Lung (tissue), 12 donors: ENCODE data around the gene DTYMK. TPM values are rescaled to one million over a fixed set of nuclear protein-coding genes. Genes with fewer than 3 reads are reported as not detected.

Source experiments
- ATAC-seq: fragments of 200-7000 bp; cut with Tn5 transposase; one replicate; pipeline ENCODE4 v1.9.1; 2020; ENCODE audit warnings: moderate number of reproducible peaks; ENCODE audit not compliant: insufficient read depth, low FRiP score
- DNase-seq, 3 donors: peaks; one replicate each; pipeline ENCODE4 v3.0.0-alpha.2; 2013 to 2017
- H3K27ac ChIP-seq, 2 donors: one replicate each; pipeline ENCODE4 v1.5.1; 2013; ENCODE audit warnings: mild to moderate bottlenecking in 2 of 2, moderate library complexity in 2 of 2, control low read depth in 1 of 2, inconsistent platforms in 1 of 2, low read depth in 1 of 2, low read length in 1 of 2
- H3K27me3 ChIP-seq, 3 donors: one replicate each; pipeline ENCODE4 v1.5.1; 2013; ENCODE audit warnings: low read length in 2 of 3; ENCODE audit not compliant: control insufficient read depth in 3 of 3, insufficient read depth in 3 of 3
- H3K36me3 ChIP-seq, 4 donors: one replicate each; pipeline ENCODE4 v1.5.1; 2013; ENCODE audit warnings: low read length in 4 of 4, mild to moderate bottlenecking in 1 of 4, moderate library complexity in 1 of 4; ENCODE audit not compliant: control insufficient read depth in 4 of 4, insufficient read depth in 4 of 4
- H3K4me1 ChIP-seq, 5 donors: one replicate each; pipeline ENCODE4 v1.5.1; 2013; ENCODE audit warnings: low read length in 5 of 5, mild to moderate bottlenecking in 2 of 5, moderate library complexity in 1 of 5; ENCODE audit not compliant: control insufficient read depth in 5 of 5, insufficient read depth in 5 of 5
- H3K4me3 ChIP-seq: one replicate; pipeline ENCODE4 v1.5.1; 2013; ENCODE audit warnings: mild to moderate bottlenecking, control low read depth, moderate library complexity
- H3K9ac ChIP-seq, 2 donors: one replicate each; pipeline ENCODE4 v1.5.1; 2013; ENCODE audit warnings: low read length in 2 of 2, control low read depth in 1 of 2; ENCODE audit not compliant: insufficient read depth in 1 of 2
- H3K9me3 ChIP-seq, 4 donors: one replicate each; pipeline ENCODE4 v1.5.1; 2013; ENCODE audit warnings: low read length in 3 of 4, mild to moderate bottlenecking in 1 of 4, moderate library complexity in 1 of 4; ENCODE audit not compliant: control insufficient read depth in 4 of 4, insufficient read depth in 3 of 4
- WGBS, 2 donors: extraction: QIAGEN DNeasy Blood & Tissue Kit; methylation state at CpG; one replicate each; pipeline ENCODE4 v1.1.7; 2013; 5-methylcytosine and 5-hydroxymethylcytosine counted together
- polyA plus RNA-seq, 2 donors: library from polyadenylated mRNA; stranded (reverse); fragments of 200-250 nt; gene quantifications; one replicate each; pipeline ENCODE4 v1.2.1, GENCODE V29; 2013
- total RNA-seq, 2 donors: library from RNA; depleted of rRNA in 1 of 2; stranded (reverse); fragments of >200 nt in 1 of 2; gene quantifications; one replicate each; pipeline ENCODE4 v1.2.1, GENCODE V29; 2014 to 2021
- TF ChIP-seq, protein P1 (sequence below): IDR thresholded peaks from 2 replicates; pipeline ENCODE4 v1.5.1; 2012; ENCODE audit warnings: mild to moderate bottlenecking; ENCODE audit errors: control extremely low read depth, extremely low read depth
- donor health status: control.
- donor health status: control.
- donor health status: Bipolar disorder and iron deficiency.
- donor health status: healthy.
- donor health status: DM: yes; HTN: yes; CAD: no.

The DTYMK gene
- total and polyA plus RNA-seq, 4 donors, result 15.6 to 24.3 (median 19.7) TPM

- Histone ChIP-seq H3K9ac (no peak overlapping the region), H3K27ac (no peak overlapping the region), H3K9me3 (no peaks in the 10 kb centered on the region), H3K36me3 (peaks cover 0 to 14% (median 4%) of the 10 kb centered on the region in 4 donors), H3K27me3 (no peaks in the 10 kb centered on the region), H3K4me1 (peaks cover 0 to 3% (median 0%) of the 10 kb centered on the region in 5 donors), H3K4me3 (no peak overlapping the region)
- TF ChIP-seq, protein P1, sequence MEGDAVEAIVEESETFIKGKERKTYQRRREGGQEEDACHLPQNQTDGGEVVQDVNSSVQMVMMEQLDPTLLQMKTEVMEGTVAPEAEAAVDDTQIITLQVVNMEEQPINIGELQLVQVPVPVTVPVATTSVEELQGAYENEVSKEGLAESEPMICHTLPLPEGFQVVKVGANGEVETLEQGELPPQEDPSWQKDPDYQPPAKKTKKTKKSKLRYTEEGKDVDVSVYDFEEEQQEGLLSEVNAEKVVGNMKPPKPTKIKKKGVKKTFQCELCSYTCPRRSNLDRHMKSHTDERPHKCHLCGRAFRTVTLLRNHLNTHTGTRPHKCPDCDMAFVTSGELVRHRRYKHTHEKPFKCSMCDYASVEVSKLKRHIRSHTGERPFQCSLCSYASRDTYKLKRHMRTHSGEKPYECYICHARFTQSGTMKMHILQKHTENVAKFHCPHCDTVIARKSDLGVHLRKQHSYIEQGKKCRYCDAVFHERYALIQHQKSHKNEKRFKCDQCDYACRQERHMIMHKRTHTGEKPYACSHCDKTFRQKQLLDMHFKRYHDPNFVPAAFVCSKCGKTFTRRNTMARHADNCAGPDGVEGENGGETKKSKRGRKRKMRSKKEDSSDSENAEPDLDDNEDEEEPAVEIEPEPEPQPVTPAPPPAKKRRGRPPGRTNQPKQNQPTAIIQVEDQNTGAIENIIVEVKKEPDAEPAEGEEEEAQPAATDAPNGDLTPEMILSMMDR, result no peak
- WGBS, 2 donors, result 93 to 94% methylated on average over 6 of the region's 6 CpGs
- DNase-seq (no peak), ATAC-seq (no peak)
Measured at GRCh38 chr2:241729868-241730267, 43.3 kb upstream of the DTYMK start.

- Histone ChIP-seq H3K27me3 (no peaks in the 10 kb centered on the region), H3K4me3 (no peak overlapping the region), H3K4me1 (no peaks in the 10 kb centered on the region), H3K9ac (no peak overlapping the region), H3K9me3 (no peaks in the 10 kb centered on the region), H3K36me3 (peaks cover 3 to 21% (median 10%) of the 10 kb centered on the region in 4 donors), H3K27ac (no peak overlapping the region)
- WGBS, 2 donors, result 82 to 97% methylated on average over 19 of the region's 19 CpGs
- TF ChIP-seq, protein P1, result no peak
- ATAC-seq (no peak), DNase-seq (no peak)
Measured at GRCh38 chr2:241728627-241729026, 42.0 kb upstream of the DTYMK start.

DNA sequence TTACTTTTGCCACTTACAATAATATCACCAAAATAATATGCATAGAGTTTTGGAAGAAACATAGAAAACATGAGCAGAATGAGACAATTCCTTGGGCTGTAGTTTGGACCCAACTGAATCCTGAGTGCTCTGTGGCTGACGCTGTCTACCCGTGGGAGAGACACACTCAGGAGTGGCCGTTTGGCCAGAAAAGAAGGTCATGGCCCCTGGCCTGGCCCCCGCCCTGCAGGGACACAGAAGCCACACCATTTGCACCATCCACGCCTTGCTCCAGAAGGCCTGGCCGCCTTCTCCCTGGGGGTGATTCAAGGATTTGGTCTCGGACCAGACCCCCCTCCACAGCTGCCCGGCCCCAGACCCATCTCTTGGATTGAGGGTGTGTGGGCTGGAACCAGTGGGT lies 41.4 kb upstream of the DTYMK start:
- no peaks in the 10 kb centered on the region for H3K4me1 ChIP-seq
- TF ChIP-seq, protein P1, result no peak
- peaks cover 0 to 5% (median 1%) of the 10 kb centered on the region in 4 donors for H3K9me3 ChIP-seq
- 91 to 97% methylated on average over 8 of the region's 8 CpGs for WGBS, 2 donors
- ATAC-seq (no peak), DNase-seq (no peak)
- H3K27me3 ChIP-seq, result no peaks in the 10 kb centered on the region
- peaks cover 3 to 24% (median 16%) of the 10 kb centered on the region in 4 donors for H3K36me3 ChIP-seq
- H3K9ac ChIP-seq, result no peak overlapping the region
- no peak overlapping the region for H3K27ac ChIP-seq
- no peak overlapping the region for H3K4me3 ChIP-seq

DNA sequence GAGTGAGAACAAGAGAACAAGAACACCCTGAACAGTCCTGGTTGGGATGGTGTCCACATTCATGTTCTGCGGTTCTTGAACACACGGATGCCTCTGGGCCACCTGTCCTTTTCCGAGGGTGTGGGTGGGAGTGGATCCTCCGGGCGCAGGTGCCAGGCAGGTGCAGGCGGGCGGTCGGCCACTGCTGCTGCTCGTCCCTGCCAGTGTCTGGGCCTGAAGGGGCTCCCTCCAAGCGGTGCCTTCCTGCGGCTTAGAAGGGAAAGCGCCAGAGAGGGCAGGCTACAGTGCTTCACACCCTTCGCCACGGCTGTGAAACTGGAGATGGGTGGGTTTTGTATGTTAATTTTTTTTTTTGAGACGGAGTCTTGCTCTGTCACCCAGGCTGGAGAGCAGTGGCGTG lies 39.8 kb upstream of the DTYMK start:
- TF ChIP-seq, protein P1, result no peak
- H3K4me1 ChIP-seq, result no peaks in the 10 kb centered on the region
- H3K4me3 ChIP-seq, result no peak overlapping the region
- H3K9me3 ChIP-seq, result peaks cover 0 to 7% (median 3%) of the 10 kb centered on the region in 4 donors
- peaks cover 3 to 34% (median 25%) of the 10 kb centered on the region in 4 donors for H3K36me3 ChIP-seq
- H3K27me3 ChIP-seq, result no peaks in the 10 kb centered on the region
- no peak overlapping the region for H3K9ac ChIP-seq
- WGBS, 2 donors, result 93 to 94% methylated on average over 16 of the region's 16 CpGs
- ATAC-seq, result no peak
- no peak overlapping the region for H3K27ac ChIP-seq
- no peak for DNase-seq
